ENCODE results near the gene ARID3A.

Gene ARID3A

GRCh38 chr19:1010586-1011510 lies 85.0 kb downstream of the ARID3A start:
- Mint-ChIP-seq H3K9me3 (no peaks in the 10 kb centered on the region), H3K27ac (no peak overlapping the region), H3K36me3 (peaks cover 18 to 31% of the 10 kb centered on the region in 2 donors), H3K27me3 (no peaks in the 10 kb centered on the region), H3K4me1 (peaks cover 10% of the 10 kb centered on the region in 2 donors), H3K4me3 (no peak overlapping the region)
- DNase-seq: no peak
- ATAC-seq (replicated peaks): no peak

GRCh38 chr19:1011831-1012333 lies 86.0 kb downstream of the ARID3A start:
- no peaks in the 10 kb centered on the region for H3K27me3 Mint-ChIP-seq
- no peak overlapping the region for H3K4me3 Mint-ChIP-seq
- no peak for DNase-seq
- H3K27ac Mint-ChIP-seq: no peak overlapping the region
- H3K36me3 Mint-ChIP-seq: peaks cover 12 to 26% of the 10 kb centered on the region in 2 donors
- no peak for ATAC-seq (replicated peaks)
- H3K9me3 Mint-ChIP-seq: no peaks in the 10 kb centered on the region
- peaks cover 10 to 16% of the 10 kb centered on the region in 2 donors for H3K4me1 Mint-ChIP-seq

GRCh38 chr19:1012334-1012733 lies 86.5 kb downstream of the ARID3A start:
- H3K9me3 Mint-ChIP-seq: no peaks in the 10 kb centered on the region
- no peak overlapping the region for H3K4me3 Mint-ChIP-seq
- no peak for ATAC-seq (replicated peaks)
- no peak for DNase-seq
- H3K27ac Mint-ChIP-seq: no peak overlapping the region
- H3K27me3 Mint-ChIP-seq: no peaks in the 10 kb centered on the region
- H3K4me1 Mint-ChIP-seq: peaks cover 11 to 17% of the 10 kb centered on the region in 2 donors
- peaks cover 9 to 26% of the 10 kb centered on the region in 2 donors for H3K36me3 Mint-ChIP-seq

- Mint-ChIP-seq H3K36me3 (peaks cover 12 to 32% of the 10 kb centered on the region in 2 donors), H3K27ac (no peak overlapping the region), H3K4me3 (no peak overlapping the region), H3K27me3 (no peaks in the 10 kb centered on the region), H3K4me1 (peaks cover 19 to 26% of the 10 kb centered on the region in 2 donors), H3K9me3 (no peaks in the 10 kb centered on the region)
- ATAC-seq (replicated peaks) (no peak), DNase-seq (no peak)
These were observed 87.4 kb downstream of the ARID3A start for GRCh38 chr19:1013218-1013617.

- Mint-ChIP-seq H3K27ac (peak overlapping the region; percentile 9), H3K4me3 (no peak overlapping the region)
- no peak for DNase-seq
These were observed 88.6 kb downstream of the ARID3A start for GRCh38 chr19:1014161-1015060.

GRCh38 chr19:1015061-1015781 lies 89.4 kb downstream of the ARID3A start:
- no peaks in the 10 kb centered on the region for H3K27me3 Mint-ChIP-seq
- no peak for DNase-seq
- H3K27ac Mint-ChIP-seq: no peak overlapping the region
- ATAC-seq (replicated peaks): no peak
- H3K4me1 Mint-ChIP-seq: peaks cover 22 to 43% of the 10 kb centered on the region in 2 donors
- H3K36me3 Mint-ChIP-seq: peaks cover 17 to 25% of the 10 kb centered on the region in 2 donors
- no peak overlapping the region for H3K4me3 Mint-ChIP-seq
- H3K9me3 Mint-ChIP-seq: no peaks in the 10 kb centered on the region

More at GRCh38 chr19:1014161-1015060, 88.6 kb downstream of the ARID3A start:
- H3K27me3 Mint-ChIP-seq: no peaks in the 10 kb centered on the region
- no peaks in the 10 kb centered on the region for H3K9me3 Mint-ChIP-seq
- H3K36me3 Mint-ChIP-seq: peaks cover 17 to 28% of the 10 kb centered on the region in 2 donors
- peaks cover 22 to 37% of the 10 kb centered on the region in 2 donors for H3K4me1 Mint-ChIP-seq
- ATAC-seq (replicated peaks): no peak

- H3K4me3 Mint-ChIP-seq: peak overlapping the region in 1 of 2 donors; percentile 14
- H3K4me1 Mint-ChIP-seq: peaks cover 22 to 45% of the 10 kb centered on the region in 2 donors
- DNase-seq (no peak), ATAC-seq (replicated peaks) (no peak)
- peaks cover 20 to 27% of the 10 kb centered on the region in 2 donors for H3K36me3 Mint-ChIP-seq
- H3K27ac Mint-ChIP-seq: no peak overlapping the region
- no peaks in the 10 kb centered on the region for H3K9me3 Mint-ChIP-seq
- no peaks in the 10 kb centered on the region for H3K27me3 Mint-ChIP-seq
These were observed 90.2 kb downstream of the ARID3A start for GRCh38 chr19:1015782-1016646.

- Mint-ChIP-seq H3K27ac (no peak overlapping the region), H3K36me3 (peaks cover 20 to 30% of the 10 kb centered on the region in 2 donors), H3K9me3 (no peaks in the 10 kb centered on the region), H3K4me3 (peak overlapping the region; percentile 56 to 69), H3K27me3 (peaks cover 0 to 6% of the 10 kb centered on the region in 2 donors), H3K4me1 (peaks cover 27 to 52% of the 10 kb centered on the region in 2 donors)
- no peak for DNase-seq
- no peak for ATAC-seq (replicated peaks)
These were observed 90.8 kb downstream of the ARID3A start for GRCh38 chr19:1016647-1017114.

- H3K36me3 Mint-ChIP-seq: peaks cover 20 to 30% of the 10 kb centered on the region in 2 donors
These were observed 91.5 kb downstream of the ARID3A start for GRCh38 chr19:1017115-1017905.

GRCh38 chr19:1017906-1018305 lies 92.1 kb downstream of the ARID3A start:
- H3K27me3 Mint-ChIP-seq: peaks cover 0 to 6% of the 10 kb centered on the region in 2 donors
- ATAC-seq (replicated peaks): no peak
- H3K36me3 Mint-ChIP-seq: peaks cover 20 to 30% of the 10 kb centered on the region in 2 donors
- no peaks in the 10 kb centered on the region for H3K9me3 Mint-ChIP-seq
- peak overlapping the region; percentile 69 to 85 for H3K4me3 Mint-ChIP-seq
- no peak for DNase-seq
- peaks cover 27 to 54% of the 10 kb centered on the region in 2 donors for H3K4me1 Mint-ChIP-seq
- H3K27ac Mint-ChIP-seq: peak overlapping the region; percentile 87

More at GRCh38 chr19:1017115-1017905, 91.5 kb downstream of the ARID3A start:
- peaks cover 27 to 54% of the 10 kb centered on the region in 2 donors for H3K4me1 Mint-ChIP-seq
- no peak for ATAC-seq (replicated peaks)
- DNase-seq: no peak
- H3K4me3 Mint-ChIP-seq: peak overlapping the region; percentile 56 to 69
- peaks cover 0 to 6% of the 10 kb centered on the region in 2 donors for H3K27me3 Mint-ChIP-seq
- no peaks in the 10 kb centered on the region for H3K9me3 Mint-ChIP-seq
- H3K27ac Mint-ChIP-seq: peak overlapping the region; percentile 87

- no peak overlapping the region for H3K27ac Mint-ChIP-seq
- peaks cover 20 to 30% of the 10 kb centered on the region in 2 donors for H3K36me3 Mint-ChIP-seq
- ATAC-seq (replicated peaks) (no peak), DNase-seq (no peak)
- peak overlapping the region; percentile 85 to 96 for H3K4me3 Mint-ChIP-seq
- peaks cover 0 to 6% of the 10 kb centered on the region in 2 donors for H3K27me3 Mint-ChIP-seq
- no peaks in the 10 kb centered on the region for H3K9me3 Mint-ChIP-seq
- H3K4me1 Mint-ChIP-seq: peaks cover 27 to 54% of the 10 kb centered on the region in 2 donors
These were observed 92.6 kb downstream of the ARID3A start for GRCh38 chr19:1018393-1018792.

Data from stimulated activated naive B cell treated with anti-CD40 and anti-IgM and Interleukin-4, amounts not matched to agents 10 μg/mL and 1 μg/mL and 100 μg/mL, for 72 hours (primary cell).